Prostate gland (tissue), 2 donors: ENCODE measurements around the gene MAGI2. TPM values are rescaled to one million over a fixed set of nuclear protein-coding genes. Genes with fewer than 3 reads are reported as not detected.

Experiments
- DNase-seq: peaks from one replicate; pipeline ENCODE4 v3.0.0-alpha.2; 2019; ENCODE audit warnings: low spot score
- H3K27ac ChIP-seq, 2 donors: fragments of 200-600 bp; sonication (generic); 2 replicates each; pipeline ENCODE4 v1.5.1; 2017 to 2019
- H3K27me3 ChIP-seq: fragments of 200-600 bp; sonication (generic); replicated peaks from 2 replicates; pipeline ENCODE4 v1.5.1; 2019; ENCODE audit not compliant: insufficient read depth
- H3K36me3 ChIP-seq, 2 donors: fragments of 200-600 bp; sonication (generic); 1 replicate in 1 of 2; 2 replicates in 1 of 2; pipeline versions ENCODE4 v1.5.1 to v1.8.1; 2017 to 2019
- H3K4me1 ChIP-seq: fragments of 200-600 bp; sonication (generic); replicated peaks from 2 replicates; pipeline ENCODE4 v1.5.1; 2019
- H3K4me3 ChIP-seq, 2 donors: fragments of 200-600 bp; sonication (generic); 2 replicates each; pipeline ENCODE4 v1.5.1; 2017 to 2019
- H3K9me3 ChIP-seq: fragments of 200-600 bp; sonication (generic); 2 replicates; pipeline ENCODE4 v1.5.1; 2017
- POLR2A ChIP-seq: fragments of 450-650 bp; IDR thresholded peaks from one replicate; pipeline ENCODE4 v1.6.1; 2016; ENCODE audit warnings: antibody characterized with exemption, mild to moderate bottlenecking
- POLR2AphosphoS5 ChIP-seq: sonication (generic); formaldehyde crosslinking; IDR thresholded peaks from one replicate; pipeline ENCODE4 v1.6.1; 2017; ENCODE audit warnings: antibody characterized with exemption
- WGBS: methylation state at CpG from one replicate; pipeline ENCODE4 v1.1.5; 2018; 5-methylcytosine and 5-hydroxymethylcytosine counted together
- intact Hi-C: fragments of 100-400 bp; cut with DNase I; formaldehyde crosslinking; loops from one replicate; pipeline ENCODE4 v1.14.2; 2022
- small RNA-seq, 2 donors: library from RNA; depleted of rRNA; stranded (forward); fragments of <200 nt; gene quantifications; one replicate each; pipeline ENCODE3, GENCODE V24; 2016
- total RNA-seq, 2 donors: library from RNA; depleted of rRNA; stranded (reverse); fragments of >200 nt; gene quantifications; one replicate each; pipeline ENCODE4 v1.1.0, GENCODE V29; 2016
- TF ChIP-seq, protein P1 (sequence below), 4 experiments: fragments of 200-600 bp in 2 of 4; fragments of 450-650 bp in 2 of 4; sonication (generic) in 2 of 4; IDR thresholded peaks; 1 replicate in 3 of 4; 2 replicates in 1 of 4; pipeline ENCODE4 v1.5.1; 2016 to 2019; ENCODE audit warnings: antibody characterized with exemption in 4 of 4, mild to moderate bottlenecking in 2 of 4, moderate library complexity in 2 of 4

The MAGI2 gene
- total RNA-seq, 2 donors from 2014 or later: 27.1 to 31.3 TPM

DNA sequence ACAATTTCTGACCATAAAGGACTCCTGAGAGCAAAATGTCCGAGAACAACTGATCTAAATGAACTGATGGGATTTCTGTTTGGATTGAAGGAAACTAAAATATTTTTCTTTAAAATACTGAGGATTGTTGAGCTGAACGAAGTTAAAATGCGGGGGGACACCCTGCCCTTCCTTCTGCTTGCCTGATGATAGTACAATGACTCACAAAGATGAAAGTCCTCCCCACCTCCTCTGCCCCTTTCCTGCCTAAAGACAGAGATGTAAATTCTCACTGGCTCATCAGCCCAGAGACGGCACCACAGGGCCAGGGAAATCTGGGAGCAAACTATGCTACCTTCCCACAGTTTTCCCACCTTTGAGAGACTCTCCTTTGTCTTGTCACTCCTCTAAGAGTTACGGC, 1474.2 kb downstream of the MAGI2 start:
- Histone ChIP-seq H3K27ac (no peak overlapping the region), H3K4me3 (no peak overlapping the region), H3K4me1 (no peaks in the 10 kb centered on the region), H3K27me3 (peaks cover 2% of the 10 kb centered on the region), H3K9me3 (no peaks in the 10 kb centered on the region), H3K36me3 (no peaks in the 10 kb centered on the region)
- DNase-seq: no peak
- TF ChIP-seq POLR2AphosphoS5: no peak
- no peak for TF ChIP-seq POLR2A
- TF ChIP-seq, protein P1, sequence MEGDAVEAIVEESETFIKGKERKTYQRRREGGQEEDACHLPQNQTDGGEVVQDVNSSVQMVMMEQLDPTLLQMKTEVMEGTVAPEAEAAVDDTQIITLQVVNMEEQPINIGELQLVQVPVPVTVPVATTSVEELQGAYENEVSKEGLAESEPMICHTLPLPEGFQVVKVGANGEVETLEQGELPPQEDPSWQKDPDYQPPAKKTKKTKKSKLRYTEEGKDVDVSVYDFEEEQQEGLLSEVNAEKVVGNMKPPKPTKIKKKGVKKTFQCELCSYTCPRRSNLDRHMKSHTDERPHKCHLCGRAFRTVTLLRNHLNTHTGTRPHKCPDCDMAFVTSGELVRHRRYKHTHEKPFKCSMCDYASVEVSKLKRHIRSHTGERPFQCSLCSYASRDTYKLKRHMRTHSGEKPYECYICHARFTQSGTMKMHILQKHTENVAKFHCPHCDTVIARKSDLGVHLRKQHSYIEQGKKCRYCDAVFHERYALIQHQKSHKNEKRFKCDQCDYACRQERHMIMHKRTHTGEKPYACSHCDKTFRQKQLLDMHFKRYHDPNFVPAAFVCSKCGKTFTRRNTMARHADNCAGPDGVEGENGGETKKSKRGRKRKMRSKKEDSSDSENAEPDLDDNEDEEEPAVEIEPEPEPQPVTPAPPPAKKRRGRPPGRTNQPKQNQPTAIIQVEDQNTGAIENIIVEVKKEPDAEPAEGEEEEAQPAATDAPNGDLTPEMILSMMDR (IDR thresholded peaks at IDR 0.05): no peak
- intact Hi-C loops: no loop called here
- WGBS: 77% methylated on average over 5 of the region's 5 CpGs

DNA sequence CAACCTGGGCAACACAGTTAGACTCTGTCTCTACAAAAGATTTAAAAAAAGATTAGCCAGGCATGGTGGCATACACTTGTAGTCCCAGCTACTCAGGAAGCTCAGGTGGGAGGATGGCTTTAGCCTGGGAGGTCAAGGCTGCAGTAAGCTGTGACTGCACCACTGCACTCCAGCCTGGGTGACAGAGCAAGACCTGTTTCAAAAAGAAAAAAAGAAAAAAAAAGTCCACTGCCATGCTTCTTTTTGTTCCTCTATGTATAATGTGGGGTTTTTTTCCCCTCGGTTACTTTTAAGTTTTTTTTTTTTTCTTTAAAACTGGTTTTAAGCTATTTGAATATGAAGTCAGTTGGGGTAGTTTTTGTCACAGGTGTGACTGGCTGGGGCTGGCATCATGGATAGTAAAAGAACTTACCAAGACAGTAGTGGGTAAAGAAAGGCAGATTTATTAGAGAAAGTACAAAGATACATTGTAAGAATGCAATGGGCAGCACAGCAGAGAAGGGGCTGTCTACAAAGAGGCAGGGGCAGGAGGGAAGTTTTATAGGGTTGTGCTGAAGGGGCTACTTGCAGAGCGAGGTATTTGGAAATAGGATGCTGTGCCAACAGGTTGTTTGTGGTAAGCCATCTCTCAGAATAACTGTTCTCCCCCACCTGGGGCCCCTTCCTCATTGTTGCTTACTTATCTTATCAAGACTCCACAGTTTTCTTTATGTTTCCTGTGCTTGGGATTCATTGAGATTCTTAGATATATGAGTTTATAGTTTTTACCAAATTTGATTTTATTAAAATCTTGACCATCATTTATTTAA, 1477.6 kb downstream of the MAGI2 start:
- no peak for DNase-seq
- intact Hi-C loops: no loop called here
- no peaks in the 10 kb centered on the region for H3K9me3 ChIP-seq
- TF ChIP-seq POLR2A (no peak), POLR2AphosphoS5 (no peak)
- TF ChIP-seq, protein P1 (IDR thresholded peaks at IDR 0.05): no peak
- WGBS: 47% methylated on average over 2 of the region's 2 CpGs
- no peaks in the 10 kb centered on the region for H3K4me1 ChIP-seq
- H3K27ac ChIP-seq: no peak overlapping the region
- no peak overlapping the region for H3K4me3 ChIP-seq
- H3K27me3 ChIP-seq: peaks cover 2% of the 10 kb centered on the region
- H3K36me3 ChIP-seq: no peaks in the 10 kb centered on the region

DNA sequence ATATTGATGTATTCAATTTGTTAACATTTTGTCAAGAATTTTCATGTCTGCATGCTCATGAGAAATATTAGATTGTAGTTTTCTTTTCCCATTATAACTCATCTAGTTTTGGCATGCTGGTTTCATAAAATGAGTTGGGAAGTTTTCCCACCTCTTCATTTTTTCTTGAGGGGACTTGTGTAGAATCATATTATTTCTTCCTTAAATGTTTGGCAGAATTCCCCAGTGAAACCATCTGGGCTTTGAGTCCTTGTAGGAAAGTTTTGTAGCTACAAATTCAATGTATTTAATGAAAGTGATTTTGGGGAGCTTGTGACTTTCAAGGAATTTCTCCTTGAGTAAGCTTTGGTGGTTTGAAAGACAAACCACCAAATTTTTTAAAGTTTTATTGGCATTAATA, 1481.7 kb downstream of the MAGI2 start:
- H3K27ac ChIP-seq: no peak overlapping the region
- TF ChIP-seq, protein P1 (IDR thresholded peaks at IDR 0.05): no peak
- no peak for TF ChIP-seq POLR2A
- TF ChIP-seq POLR2AphosphoS5: no peak
- no peak for DNase-seq
- no peaks in the 10 kb centered on the region for H3K4me1 ChIP-seq
- H3K9me3 ChIP-seq: no peaks in the 10 kb centered on the region
- no peaks in the 10 kb centered on the region for H3K27me3 ChIP-seq
- intact Hi-C loops: no loop called here
- no peak overlapping the region for H3K4me3 ChIP-seq
- H3K36me3 ChIP-seq: no peaks in the 10 kb centered on the region

DNA sequence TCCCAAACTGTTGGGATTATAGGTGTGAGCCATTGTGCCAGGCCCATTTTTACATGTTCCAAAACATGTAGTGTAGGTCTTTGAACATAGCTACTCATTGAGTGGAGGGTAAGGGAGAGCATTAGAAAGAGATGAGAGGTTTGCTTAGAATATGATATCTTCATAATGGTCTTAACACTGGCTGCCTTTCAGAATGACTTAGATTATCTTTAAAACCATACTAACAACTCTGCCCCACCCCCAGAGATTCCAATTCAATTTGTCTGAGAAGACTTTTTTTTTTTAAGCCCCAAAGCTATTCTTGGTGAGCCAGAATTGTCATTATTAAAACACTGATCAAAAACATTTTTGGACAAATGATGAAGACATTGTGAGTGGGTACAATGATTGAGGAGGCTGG, 1486.0 kb downstream of the MAGI2 start:
- Histone ChIP-seq H3K4me3 (no peak overlapping the region), H3K27me3 (no peaks in the 10 kb centered on the region), H3K9me3 (no peaks in the 10 kb centered on the region), H3K36me3 (no peaks in the 10 kb centered on the region), H3K27ac (no peak overlapping the region), H3K4me1 (no peaks in the 10 kb centered on the region)
- DNase-seq: no peak
- intact Hi-C loops: no loop called here
- TF ChIP-seq, protein P1 (IDR thresholded peaks at IDR 0.05): no peak
- TF ChIP-seq POLR2A: no peak
- no peak for TF ChIP-seq POLR2AphosphoS5

Small RNA genes within 50 kb of the gene (small RNA-seq; reads per million reads assigned to genes)
- gene RNU6-337P (0 reads per million in 2 donors), gene RNU6-530P (0 reads per million in 2 donors)
